SU-DHL-6 (cell line): ENCODE measurements around the gene HMCES.

Source experiments
- EZH2phosphoT487 ChIP-seq: fragments of 200-600 bp; sonication (generic), shearing (Covaris generic); conservative IDR thresholded peaks from 2 replicates; pipeline ENCODE4 v1.6.1; 2018; ENCODE audit warnings: mild to moderate bottlenecking, antibody characterized with exemption, low read length, moderate library complexity, mixed read lengths
- TF ChIP-seq, protein P1 (sequence below): fragments of 200-600 bp; sonication (generic); IDR thresholded peaks from one replicate; pipeline ENCODE4 v1.5.1; 2017; ENCODE audit warnings: antibody characterized with exemption, mild to moderate bottlenecking, low read length, moderate library complexity; ENCODE audit not compliant: insufficient read depth, poor library complexity, severe bottlenecking

DNA sequence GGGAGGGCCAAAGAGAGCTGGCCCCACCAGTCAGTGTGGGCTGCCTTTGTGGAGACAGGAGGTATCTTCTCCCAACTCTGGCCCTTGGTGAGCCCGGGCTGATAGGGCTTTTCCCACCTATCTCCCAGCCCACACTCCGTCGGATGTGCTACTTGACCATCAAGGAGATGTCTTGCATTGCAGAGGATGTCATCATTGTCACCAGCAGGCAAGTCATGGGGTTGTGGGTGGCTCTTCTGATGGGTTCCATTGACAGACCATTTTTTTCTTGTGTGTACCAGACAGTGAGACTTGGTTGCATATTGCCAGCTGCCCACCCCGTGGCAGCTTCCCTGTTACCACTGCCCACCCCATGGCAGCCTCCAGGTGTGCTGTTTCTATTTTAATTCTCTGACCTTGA lies 25.9 kb upstream of the HMCES start:
- TF ChIP-seq, protein P1, sequence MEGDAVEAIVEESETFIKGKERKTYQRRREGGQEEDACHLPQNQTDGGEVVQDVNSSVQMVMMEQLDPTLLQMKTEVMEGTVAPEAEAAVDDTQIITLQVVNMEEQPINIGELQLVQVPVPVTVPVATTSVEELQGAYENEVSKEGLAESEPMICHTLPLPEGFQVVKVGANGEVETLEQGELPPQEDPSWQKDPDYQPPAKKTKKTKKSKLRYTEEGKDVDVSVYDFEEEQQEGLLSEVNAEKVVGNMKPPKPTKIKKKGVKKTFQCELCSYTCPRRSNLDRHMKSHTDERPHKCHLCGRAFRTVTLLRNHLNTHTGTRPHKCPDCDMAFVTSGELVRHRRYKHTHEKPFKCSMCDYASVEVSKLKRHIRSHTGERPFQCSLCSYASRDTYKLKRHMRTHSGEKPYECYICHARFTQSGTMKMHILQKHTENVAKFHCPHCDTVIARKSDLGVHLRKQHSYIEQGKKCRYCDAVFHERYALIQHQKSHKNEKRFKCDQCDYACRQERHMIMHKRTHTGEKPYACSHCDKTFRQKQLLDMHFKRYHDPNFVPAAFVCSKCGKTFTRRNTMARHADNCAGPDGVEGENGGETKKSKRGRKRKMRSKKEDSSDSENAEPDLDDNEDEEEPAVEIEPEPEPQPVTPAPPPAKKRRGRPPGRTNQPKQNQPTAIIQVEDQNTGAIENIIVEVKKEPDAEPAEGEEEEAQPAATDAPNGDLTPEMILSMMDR, result no peak
- no peak for TF ChIP-seq EZH2phosphoT487
